Panc1 (cell line): ENCODE results near the gene TAF11. TPM values are rescaled to one million over a fixed set of nuclear protein-coding genes. Genes with fewer than 3 reads are reported as not detected.

ENCODE experiments used
- ATAC-seq: fragments of 200-7000 bp; cut with Tn5 transposase; 2 replicates; pipeline ENCODE4 v1.9.1; 2020; ENCODE audit warnings: mild to moderate bottlenecking, moderate library complexity
- BruUV-seq: library from RNA; stranded (reverse); fragments of 400-500 nt; replicated peaks from 2 replicates; lab custom pipeline; 2021; lab: Mats Ljungman, UMichigan
- CTCF ChIA-PET: fragments of 300-600 bp; sonication (Branson Sonifier 250); formaldehyde crosslinking; loops from one replicate; lab custom pipeline; 2022; ENCODE audit warnings: antibody characterized with exemption; lab: Charles Lee
- POLR2A ChIA-PET: fragments of 300-600 bp; sonication (Branson Sonifier 250); formaldehyde crosslinking; loops from one replicate; lab custom pipeline; 2022; ENCODE audit warnings: antibody characterized with exemption; lab: Charles Lee
- DNase-seq: peaks from one replicate; pipeline ENCODE4 v3.0.0-alpha.2; 2010; ENCODE audit warnings: low read depth, low spot score
- H3K27ac ChIP-seq: 2 replicates; pipeline ENCODE4 v1.5.1; 2011; ENCODE audit warnings: mild to moderate bottlenecking, low read length, inconsistent platforms
- H3K27me3 ChIP-seq: fragments of 200-500 bp; sonication (Bioruptor generic); 2 replicates; pipeline ENCODE4 v1.6.0; 2014; ENCODE audit warnings: low read length, inconsistent platforms; ENCODE audit not compliant: control insufficient read depth, insufficient read depth
- H3K36me3 ChIP-seq: fragments of 200-500 bp; sonication (Bioruptor generic); 2 replicates; pipeline ENCODE4 v1.5.1; 2014; ENCODE audit warnings: inconsistent platforms, mild to moderate bottlenecking, low read length, moderate library complexity; ENCODE audit not compliant: control insufficient read depth, insufficient read depth
- H3K4me1 ChIP-seq: 2 replicates; pipeline ENCODE4 v1.5.1; 2011; ENCODE audit warnings: inconsistent platforms, mild to moderate bottlenecking, low read length, moderate library complexity; ENCODE audit not compliant: control insufficient read depth, insufficient read depth
- H3K4me3 ChIP-seq, 2 experiments: 2 replicates each; pipeline ENCODE4 v1.5.1; 2011 to 2012; ENCODE audit warnings: low read depth in 2 of 2, low read length in 2 of 2, mild to moderate bottlenecking in 2 of 2, inconsistent platforms in 1 of 2, moderate library complexity in 1 of 2
- H3K9me3 ChIP-seq: fragments of 200-500 bp; sonication (Bioruptor generic); 2 replicates; pipeline ENCODE4 v1.5.1; 2014; ENCODE audit warnings: low read depth, mild to moderate bottlenecking, inconsistent platforms, low read length, moderate library complexity; ENCODE audit not compliant: control insufficient read depth, insufficient read depth
- CTCF ChIP-seq: fragments of 450-650 bp; IDR thresholded peaks from 2 replicates; pipeline ENCODE4 v1.5.1; 2017; ENCODE audit warnings: mild to moderate bottlenecking
- POLR2AphosphoS5 ChIP-seq: IDR thresholded peaks from 2 replicates; pipeline ENCODE4 v1.6.1; 2012; ENCODE audit warnings: mild to moderate bottlenecking, low read depth, low read length, moderate library complexity
- SIN3A ChIP-seq: IDR thresholded peaks from 2 replicates; pipeline ENCODE4 v1.6.1; 2012; ENCODE audit warnings: low read depth, mild to moderate bottlenecking, low read length, moderate library complexity, borderline replicate concordance; ENCODE audit not compliant: insufficient read depth
- TCF7L2 ChIP-seq: IDR thresholded peaks from 2 replicates; pipeline ENCODE4 v1.6.1; 2011; ENCODE audit warnings: mild to moderate bottlenecking, low read depth, low read length, inconsistent platforms
- in situ Hi-C: cut with HindIII; loops from 2 replicates; pipeline ENCODE4 v1.10.0; 2016; ENCODE audit warnings: low sequenced_read_pairs, low pct_unique_long_range_greater_than_20kb
- intact Hi-C: fragments of 100-400 bp; cut with micrococcal nuclease; formaldehyde crosslinking; loops from one replicate; pipeline ENCODE4 v1.10.0; 2022; ENCODE audit not compliant: unreplicated experiment
- total RNA-seq: library from RNA; stranded (reverse); gene quantifications from one replicate; pipeline ENCODE4 v1.2.1, GENCODE V29; 2021; ENCODE audit not compliant: unreplicated experiment
- TF ChIP-seq, protein P1 (sequence below), 2 experiments: IDR thresholded peaks; 2 replicates each; pipeline ENCODE4 v1.6.1; 2011 to 2012; ENCODE audit warnings: low read depth in 2 of 2, control low read depth in 1 of 2, low read length in 1 of 2, mild to moderate bottlenecking in 1 of 2, moderate library complexity in 1 of 2; ENCODE audit not compliant: insufficient read depth in 1 of 2

TAF11 gene
- total RNA-seq, 1 experiment from 2014 or later = 25.3 TPM

- Histone ChIP-seq H3K27me3 (no peaks in the 10 kb centered on the region), H3K27ac (no peak overlapping the region), H3K36me3 (no peaks in the 10 kb centered on the region), H3K4me3 (no peak overlapping the region), H3K4me1 (peaks cover 6% of the 10 kb centered on the region; the same call in 1 of the 2 replicates), H3K9me3 (no peaks in the 10 kb centered on the region)
- ChIA-PET CTCF (no interaction called here), POLR2A (no interaction called here)
- BruUV-seq = no TSS peak
- in situ Hi-C loops (no loop called here), intact Hi-C loops (no loop called here)
- ATAC-seq (no peak), DNase-seq (no peak)
- no peak for TF ChIP-seq CTCF
- no peak for TF ChIP-seq TCF7L2
- no peak for TF ChIP-seq POLR2AphosphoS5
- TF ChIP-seq, protein P1, sequence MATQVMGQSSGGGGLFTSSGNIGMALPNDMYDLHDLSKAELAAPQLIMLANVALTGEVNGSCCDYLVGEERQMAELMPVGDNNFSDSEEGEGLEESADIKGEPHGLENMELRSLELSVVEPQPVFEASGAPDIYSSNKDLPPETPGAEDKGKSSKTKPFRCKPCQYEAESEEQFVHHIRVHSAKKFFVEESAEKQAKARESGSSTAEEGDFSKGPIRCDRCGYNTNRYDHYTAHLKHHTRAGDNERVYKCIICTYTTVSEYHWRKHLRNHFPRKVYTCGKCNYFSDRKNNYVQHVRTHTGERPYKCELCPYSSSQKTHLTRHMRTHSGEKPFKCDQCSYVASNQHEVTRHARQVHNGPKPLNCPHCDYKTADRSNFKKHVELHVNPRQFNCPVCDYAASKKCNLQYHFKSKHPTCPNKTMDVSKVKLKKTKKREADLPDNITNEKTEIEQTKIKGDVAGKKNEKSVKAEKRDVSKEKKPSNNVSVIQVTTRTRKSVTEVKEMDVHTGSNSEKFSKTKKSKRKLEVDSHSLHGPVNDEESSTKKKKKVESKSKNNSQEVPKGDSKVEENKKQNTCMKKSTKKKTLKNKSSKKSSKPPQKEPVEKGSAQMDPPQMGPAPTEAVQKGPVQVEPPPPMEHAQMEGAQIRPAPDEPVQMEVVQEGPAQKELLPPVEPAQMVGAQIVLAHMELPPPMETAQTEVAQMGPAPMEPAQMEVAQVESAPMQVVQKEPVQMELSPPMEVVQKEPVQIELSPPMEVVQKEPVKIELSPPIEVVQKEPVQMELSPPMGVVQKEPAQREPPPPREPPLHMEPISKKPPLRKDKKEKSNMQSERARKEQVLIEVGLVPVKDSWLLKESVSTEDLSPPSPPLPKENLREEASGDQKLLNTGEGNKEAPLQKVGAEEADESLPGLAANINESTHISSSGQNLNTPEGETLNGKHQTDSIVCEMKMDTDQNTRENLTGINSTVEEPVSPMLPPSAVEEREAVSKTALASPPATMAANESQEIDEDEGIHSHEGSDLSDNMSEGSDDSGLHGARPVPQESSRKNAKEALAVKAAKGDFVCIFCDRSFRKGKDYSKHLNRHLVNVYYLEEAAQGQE (IDR thresholded peaks at IDR 0.05; ENCODE audit: insufficient read depth in 1 of 2, low read depth in 2 of 2, low read length in 1 of 2) = no peak
Observed at GRCh38 chr6:34904990-34905613, 17.3 kb upstream of the TAF11 start.

DNA sequence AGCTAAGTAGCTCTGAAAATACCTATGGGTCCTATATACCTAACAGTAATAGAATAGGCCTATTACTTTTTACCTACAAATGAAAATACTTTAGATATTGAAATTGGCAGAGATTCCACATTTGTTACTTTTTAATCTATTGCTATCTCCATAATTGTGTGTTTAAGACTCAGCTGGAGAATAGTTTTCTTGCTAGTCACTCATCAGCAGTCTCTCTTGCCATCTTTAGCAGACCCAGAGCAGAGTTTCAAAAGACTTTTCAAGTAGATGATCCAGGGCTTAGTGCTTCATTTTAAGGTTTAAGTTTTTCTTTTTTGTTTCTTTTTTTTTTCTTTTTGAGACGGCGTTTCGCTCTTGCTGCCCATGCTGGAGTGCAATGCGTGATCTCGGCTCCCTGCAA, 14.1 kb upstream of the TAF11 start:
- Histone ChIP-seq H3K36me3 (no peaks in the 10 kb centered on the region), H3K4me1 (peaks cover 6% of the 10 kb centered on the region; the same call in 1 of the 2 replicates), H3K27ac (peak overlapping the region; percentile 41; the same call in 1 of the 2 replicates), H3K9me3 (no peaks in the 10 kb centered on the region), H3K4me3 (no peak overlapping the region), H3K27me3 (no peaks in the 10 kb centered on the region)
- ATAC-seq (no peak), DNase-seq (no peak)
- TF ChIP-seq TCF7L2 = no peak
- no peak for TF ChIP-seq POLR2AphosphoS5
- no peak for TF ChIP-seq SIN3A
- TF ChIP-seq, protein P1 (IDR thresholded peaks at IDR 0.05; ENCODE audit: insufficient read depth in 1 of 2, low read depth in 2 of 2, low read length in 1 of 2) = no peak
- no peak for TF ChIP-seq CTCF
- in situ Hi-C loops = no loop called here
- intact Hi-C loops = no loop called here
- CTCF ChIA-PET = no interaction called here
- POLR2A ChIA-PET = no interaction called here
- no TSS peak for BruUV-seq
